MCF 10A (cell line): ENCODE results near the gene TMEM134. TPM values are rescaled to one million over a fixed set of nuclear protein-coding genes. Genes with fewer than 3 reads are reported as not detected.

ENCODE experiments used
- Bru-seq: library from RNA; stranded (reverse); fragments of 400-500 nt; gene quantifications from one replicate; lab custom pipeline; 2021; lab: Mats Ljungman, UMichigan
- BruChase-seq, 2 experiments: library from RNA; stranded (reverse); fragments of 400-500 nt; gene quantifications; one replicate each; lab custom pipeline; 2021; lab: Mats Ljungman, UMichigan
- BruUV-seq: library from RNA; stranded (reverse); fragments of 400-500 nt; replicated peaks from 2 replicates; lab custom pipeline; 2021; lab: Mats Ljungman, UMichigan
- CTCF ChIA-PET: fragments of 300-600 bp; sonication (Branson Sonifier 250); formaldehyde crosslinking; extraction: SDS; loops from one replicate; lab custom pipeline; 2021; ENCODE audit warnings: antibody characterized with exemption, inconsistent platforms; lab: Yijun Ruan, JAX
- POLR2A ChIA-PET: fragments of 300-600, 350-650 bp; sonication (Branson Sonifier 250); formaldehyde crosslinking; extraction: SDS; loops from one replicate; lab custom pipeline; 2020; ENCODE audit warnings: antibody characterized with exemption, inconsistent platforms; lab: Yijun Ruan, JAX
- DNase-seq: peaks from one replicate; pipeline ENCODE4 v3.0.0-alpha.2; 2018; ENCODE audit not compliant: unreplicated experiment
- H3K27ac Mint-ChIP-seq: one replicate; pipeline ENCODE4 v1.8.0; 2022; ENCODE audit warnings: mild to moderate bottlenecking, low read depth, mixed read lengths; ENCODE audit not compliant: unreplicated experiment
- H3K27me3 Mint-ChIP-seq: one replicate; pipeline ENCODE4 v1.8.0; 2022; ENCODE audit warnings: mixed read lengths; ENCODE audit not compliant: insufficient read depth, unreplicated experiment
- H3K36me3 Mint-ChIP-seq: one replicate; pipeline ENCODE4 v1.8.0; 2022; ENCODE audit warnings: mild to moderate bottlenecking, moderate library complexity, mixed read lengths; ENCODE audit not compliant: insufficient read depth, unreplicated experiment
- H3K4me1 Mint-ChIP-seq: one replicate; pipeline ENCODE4 v1.8.0; 2022; ENCODE audit warnings: mixed read lengths; ENCODE audit not compliant: insufficient read depth, unreplicated experiment
- H3K4me3 Mint-ChIP-seq: one replicate; pipeline ENCODE4 v1.8.0; 2022; ENCODE audit warnings: mild to moderate bottlenecking, moderate library complexity, mixed read lengths; ENCODE audit not compliant: unreplicated experiment
- H3K9me3 Mint-ChIP-seq: one replicate; pipeline ENCODE4 v1.8.0; 2022; ENCODE audit warnings: mixed read lengths; ENCODE audit not compliant: unreplicated experiment
- CTCF ChIP-seq: fragments of 200-600 bp; IDR thresholded peaks from one replicate; pipeline ENCODE4 v1.8.0; 2022; ENCODE audit warnings: antibody characterized with exemption, mild to moderate bottlenecking; ENCODE audit not compliant: unreplicated experiment
- intact Hi-C: fragments of 100-400 bp; cut with micrococcal nuclease; formaldehyde crosslinking; loops from 2 replicates; pipeline ENCODE4 v1.14.1; 2022
- long read RNA-seq: library from polyadenylated mRNA; stranded (forward); transcript quantifications from one replicate; pipeline ENCODE4 v2.0.0, GENCODE V29; 2022
- total RNA-seq: library from RNA; stranded (reverse); gene quantifications from 2 replicates; pipeline ENCODE4 v1.2.3, GENCODE V29; 2022

The TMEM134 gene
- total RNA-seq: 49.7 and 50.1 TPM in 2 replicates
- Bru-seq, nascent RNA: percentile 50 among the genes with signal in this experiment
- BruChase-seq, experiment 1, labeled RNA remaining after a 6-hour chase: percentile 50 among the genes with signal in this experiment
- BruChase-seq, experiment 2, labeled RNA remaining after a 2-hour chase: percentile 60 among the genes with signal in this experiment
- long read RNA-seq, transcript TMEM134-201 (7 exons, 3,534 nt): major isoform, 60 of 121 reads
- long read RNA-seq, transcript TMEM134-217 (7 exons, 1,063 nt): minor isoform, 10 of 121 reads
- long read RNA-seq, partial matches to known transcripts: 5 of 121 reads
- long read RNA-seq, other reads (novel, unspliced or antisense): 45 of 121 reads

- Mint-ChIP-seq H3K4me1 (peaks cover 16% of the 10 kb centered on the region), H3K36me3 (peaks cover 14% of the 10 kb centered on the region), H3K9me3 (no peaks in the 10 kb centered on the region), H3K27ac (peak within 1 kb of the TSS; percentile 79), H3K4me3 (peak within 1 kb of the TSS; percentile 95), H3K27me3 (no peaks in the 10 kb centered on the region)
- TF ChIP-seq CTCF: peak; percentile 19
- POLR2A ChIA-PET: interaction anchor here (0.6 to 3.2 kb wide), 30 partner anchors 8 to 338 kb away, joined by 3 to 48 read pairs (median 4); partner anchors contain the start of genes AIP, CDK2AP2, CLCF1 and CORO1B
- BruUV-seq: no TSS peak
- CTCF ChIA-PET: interaction anchor here (0.6 to 1.9 kb wide), 13 partner anchors 8 to 238 kb away, joined by 3 to 8 read pairs (median 3); partner anchors contain the start of genes PPP1CA and RPS6KB2
- intact Hi-C loops: loop anchor here (1.0 kb wide), 2 partner anchors 37 to 68 kb away; partner anchors contain the start of gene PPP1CA
- peak; percentile 88 for DNase-seq
Measured at GRCh38 chr11:67468759-67469507, at the start of gene TMEM134. Gene TMEM134, minus strand, starts transcription at chr11:67469251. Its CDS starts 59 bp downstream, at chr11:67469192.

GRCh38 chr11:67517784-67518552, 48.9 kb upstream of the TMEM134 start:
- no TSS peak for BruUV-seq
- Mint-ChIP-seq H3K36me3 (no peaks in the 10 kb centered on the region), H3K9me3 (no peaks in the 10 kb centered on the region), H3K27ac (no peak overlapping the region), H3K4me1 (no peaks in the 10 kb centered on the region), H3K4me3 (no peak overlapping the region), H3K27me3 (peaks cover 12% of the 10 kb centered on the region)
- CTCF ChIA-PET: interaction anchor here (0.7 kb wide), 2 partner anchors 57 to 74 kb away, joined by 3 read pairs; no protein-coding TSS in a partner anchor
- no peak for DNase-seq
- intact Hi-C loops: no loop called here
- TF ChIP-seq CTCF: no peak
- POLR2A ChIA-PET: no interaction called here

GRCh38 chr11:67516806-67517205, 47.8 kb upstream of the TMEM134 start:
- H3K9me3 Mint-ChIP-seq: no peaks in the 10 kb centered on the region
- H3K4me3 Mint-ChIP-seq: no peak overlapping the region
- no peak overlapping the region for H3K27ac Mint-ChIP-seq
- intact Hi-C loops: no loop called here
- no peak for DNase-seq
- no peak for TF ChIP-seq CTCF
- BruUV-seq: no TSS peak
- H3K36me3 Mint-ChIP-seq: no peaks in the 10 kb centered on the region
- no peaks in the 10 kb centered on the region for H3K4me1 Mint-ChIP-seq
- CTCF ChIA-PET: no interaction called here
- POLR2A ChIA-PET: interaction anchor here (1.2 kb wide), 1 partner anchor 12 kb away, joined by 3 read pairs; no protein-coding TSS in a partner anchor
- peaks cover 12% of the 10 kb centered on the region for H3K27me3 Mint-ChIP-seq
